Ascending aorta (tissue), 2 donors: ENCODE results near the gene PTGFRN. TPM values are rescaled to one million over a fixed set of nuclear protein-coding genes. Genes with fewer than 3 reads are reported as not detected.
A peak's percentile ranks its signal among the peaks of the same experiment; 100 is the strongest.

Experiments used
- DNase-seq, 2 donors: peaks; one replicate each; pipeline ENCODE4 v3.0.0-alpha.2; 2019; ENCODE audit warnings: low spot score in 2 of 2
- H3K27ac ChIP-seq, 2 donors: fragments of 200-600 bp; sonication (generic); one replicate each; pipeline ENCODE4 v1.5.1; 2016 to 2017; ENCODE audit warnings: mild to moderate bottlenecking in 1 of 2
- H3K27me3 ChIP-seq: fragments of 200-600 bp; sonication (generic); one replicate; pipeline ENCODE4 v1.5.1; 2017
- H3K36me3 ChIP-seq, 2 donors: fragments of 200-600 bp; sonication (generic); one replicate each; pipeline ENCODE4 v1.5.1; 2016
- H3K4me1 ChIP-seq, 2 donors: fragments of 200-600 bp; sonication (generic); one replicate each; pipeline ENCODE4 v1.5.1; 2016 to 2017; ENCODE audit warnings: mild to moderate bottlenecking in 1 of 2
- H3K4me3 ChIP-seq, 2 donors: fragments of 200-600 bp; sonication (generic); one replicate each; pipeline ENCODE4 v1.5.1; 2016 to 2017; ENCODE audit warnings: mild to moderate bottlenecking in 1 of 2
- H3K9me3 ChIP-seq, 2 donors: fragments of 200-600 bp; sonication (generic); one replicate each; pipeline ENCODE4 v1.5.1; 2016
- intact Hi-C: fragments of 100-400 bp; cut with DNase I; formaldehyde crosslinking; loops from one replicate; pipeline ENCODE4 v1.15.1; 2023
- total RNA-seq: library from RNA; depleted of rRNA; stranded (reverse); fragments of >200 nt; gene quantifications from one replicate; pipeline ENCODE4 v1.1.0, GENCODE V29; 2016
- TF ChIP-seq, protein P1 (sequence below), 3 experiments: fragments of 200-600 bp in 2 of 3; fragments of 450-650 bp in 1 of 3; sonication (generic) in 2 of 3; IDR thresholded peaks; one replicate each; pipeline ENCODE4 v1.5.1; 2016 to 2019; ENCODE audit warnings: antibody characterized with exemption in 3 of 3, mild to moderate bottlenecking in 1 of 3, moderate library complexity in 1 of 3

Gene PTGFRN
- total RNA-seq, 1 donor from 2014 or later: 11.2 TPM

- H3K27ac ChIP-seq: no peak overlapping the region
- intact Hi-C loops: no loop called here
Measured at GRCh38 chr1:116891396-116892079, 18.2 kb upstream of the PTGFRN start.

GRCh38 chr1:116895073-116895472, 14.6 kb upstream of the PTGFRN start:
- TF ChIP-seq, protein P1, sequence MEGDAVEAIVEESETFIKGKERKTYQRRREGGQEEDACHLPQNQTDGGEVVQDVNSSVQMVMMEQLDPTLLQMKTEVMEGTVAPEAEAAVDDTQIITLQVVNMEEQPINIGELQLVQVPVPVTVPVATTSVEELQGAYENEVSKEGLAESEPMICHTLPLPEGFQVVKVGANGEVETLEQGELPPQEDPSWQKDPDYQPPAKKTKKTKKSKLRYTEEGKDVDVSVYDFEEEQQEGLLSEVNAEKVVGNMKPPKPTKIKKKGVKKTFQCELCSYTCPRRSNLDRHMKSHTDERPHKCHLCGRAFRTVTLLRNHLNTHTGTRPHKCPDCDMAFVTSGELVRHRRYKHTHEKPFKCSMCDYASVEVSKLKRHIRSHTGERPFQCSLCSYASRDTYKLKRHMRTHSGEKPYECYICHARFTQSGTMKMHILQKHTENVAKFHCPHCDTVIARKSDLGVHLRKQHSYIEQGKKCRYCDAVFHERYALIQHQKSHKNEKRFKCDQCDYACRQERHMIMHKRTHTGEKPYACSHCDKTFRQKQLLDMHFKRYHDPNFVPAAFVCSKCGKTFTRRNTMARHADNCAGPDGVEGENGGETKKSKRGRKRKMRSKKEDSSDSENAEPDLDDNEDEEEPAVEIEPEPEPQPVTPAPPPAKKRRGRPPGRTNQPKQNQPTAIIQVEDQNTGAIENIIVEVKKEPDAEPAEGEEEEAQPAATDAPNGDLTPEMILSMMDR (IDR thresholded peaks at IDR 0.05): no peak
- Histone ChIP-seq H3K4me1 (no peaks in the 10 kb centered on the region), H3K4me3 (no peak overlapping the region), H3K36me3 (no peaks in the 10 kb centered on the region), H3K27ac (no peak overlapping the region), H3K9me3 (no peaks in the 10 kb centered on the region), H3K27me3 (no peaks in the 10 kb centered on the region)
- intact Hi-C loops: no loop called here
- DNase-seq: no peak

More at GRCh38 chr1:116891396-116892079, 18.2 kb upstream of the PTGFRN start:
- H3K36me3 ChIP-seq: no peaks in the 10 kb centered on the region
- H3K4me3 ChIP-seq: no peak overlapping the region
- peak in 1 of 2 donors; percentile 43 for DNase-seq
- H3K27me3 ChIP-seq: no peaks in the 10 kb centered on the region
- TF ChIP-seq, protein P1 (IDR thresholded peaks at IDR 0.05): no peak
- H3K9me3 ChIP-seq: no peaks in the 10 kb centered on the region
- H3K4me1 ChIP-seq: no peaks in the 10 kb centered on the region

- H3K36me3 ChIP-seq: no peaks in the 10 kb centered on the region
- no peak overlapping the region for H3K27ac ChIP-seq
- intact Hi-C loops: no loop called here
- TF ChIP-seq, protein P1 (IDR thresholded peaks at IDR 0.05): no peak
- no peaks in the 10 kb centered on the region for H3K4me1 ChIP-seq
- peak in 1 of 2 donors; percentile 13 for DNase-seq
- H3K9me3 ChIP-seq: no peaks in the 10 kb centered on the region
- no peak overlapping the region for H3K4me3 ChIP-seq
- H3K27me3 ChIP-seq: no peaks in the 10 kb centered on the region
Measured at GRCh38 chr1:116899529-116899928, 10.2 kb upstream of the PTGFRN start.

DNA sequence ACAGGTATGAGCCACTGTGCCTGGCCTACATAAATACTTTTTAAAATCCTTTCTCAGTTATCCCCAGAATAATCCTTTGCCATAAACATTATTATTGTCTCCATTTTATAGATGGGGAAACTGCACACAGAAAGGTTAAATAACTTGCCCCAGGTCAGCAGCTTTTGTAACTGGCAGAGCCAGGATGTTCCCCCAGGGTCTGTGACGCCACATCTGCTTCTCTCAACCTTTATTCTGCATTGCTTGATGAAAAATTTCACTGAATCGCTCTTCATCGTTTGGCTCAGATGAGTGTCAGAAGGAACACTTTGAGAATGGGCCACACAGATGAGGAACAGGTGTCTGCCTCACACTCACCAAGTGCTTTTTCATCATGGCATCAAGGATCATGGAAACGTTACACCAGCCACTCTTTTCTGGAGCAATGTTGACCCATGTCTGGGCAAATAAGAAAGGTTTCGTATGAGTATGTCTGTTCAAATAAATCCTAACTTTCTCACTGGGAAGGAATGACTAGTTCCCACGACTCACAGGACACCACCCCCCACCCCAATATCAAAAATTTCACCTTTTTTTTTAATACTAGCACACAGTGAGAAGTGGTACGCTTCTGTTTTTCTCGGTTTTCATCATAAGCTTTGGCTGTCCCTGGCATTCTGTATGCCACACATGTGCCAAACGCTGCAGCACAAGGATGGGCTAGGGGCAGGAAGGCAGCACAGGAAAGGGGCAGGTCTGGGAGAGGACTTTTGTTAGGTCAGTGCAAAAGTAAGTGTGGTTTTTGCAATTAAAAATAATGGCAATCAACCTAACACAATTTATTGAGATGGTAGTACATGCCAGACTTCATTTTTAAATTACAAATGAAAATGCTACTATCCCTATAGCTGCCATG, 9.0 kb upstream of the PTGFRN start:
- intact Hi-C loops: loop anchor here (10.0 kb wide), 1 partner anchor 326 kb away; the partner anchor contains the start of gene CD58
- Histone ChIP-seq H3K9me3 (no peaks in the 10 kb centered on the region), H3K4me3 (no peak overlapping the region), H3K27ac (no peak overlapping the region), H3K4me1 (no peaks in the 10 kb centered on the region), H3K27me3 (no peaks in the 10 kb centered on the region), H3K36me3 (no peaks in the 10 kb centered on the region)
- TF ChIP-seq, protein P1 (IDR thresholded peaks at IDR 0.05): no peak
- peak in 1 of 2 donors; percentile 31 for DNase-seq

GRCh38 chr1:116902027-116902426, 7.7 kb upstream of the PTGFRN start:
- Histone ChIP-seq H3K27ac (no peak overlapping the region), H3K4me3 (no peak overlapping the region), H3K9me3 (no peaks in the 10 kb centered on the region), H3K4me1 (no peaks in the 10 kb centered on the region), H3K27me3 (no peaks in the 10 kb centered on the region), H3K36me3 (no peaks in the 10 kb centered on the region)
- intact Hi-C loops: loop anchor here (10.0 kb wide), 1 partner anchor 327 kb away; the partner anchor contains the start of gene CD58
- peak in 1 of 2 donors; percentile 35 for DNase-seq
- TF ChIP-seq, protein P1 (IDR thresholded peaks at IDR 0.05): no peak
